ENCODE measurements around the gene IRF6. TPM values are rescaled to one million over a fixed set of nuclear protein-coding genes. Genes with fewer than 3 reads are reported as not detected.

IRF6 gene
- total and polyA plus RNA-seq, 2 of the 8 experiments (the other 6 are each of a cell fraction or from before 2014, with no cell fraction given) = 9.6 to 13.4 TPM

GRCh38 chr1:209844695-209845407, 38.9 kb upstream of the IRF6 start:
- H2BK5ac ChIP-seq (ENCODE audit: low read depth, low read length) = no peak overlapping the region
- TF ChIP-seq CHD2 (IDR thresholded peaks at IDR 0.05; ENCODE audit: low read length) = no peak
- TF ChIP-seq MAX (IDR thresholded peaks at IDR 0.05) = no peak
- TF ChIP-seq TEAD4 (IDR thresholded peaks at IDR 0.05; ENCODE audit: low read depth, low read length) = no peak
- TF ChIP-seq SP4 (IDR thresholded peaks at IDR 0.05; ENCODE audit: low read length) = no peak
- TF ChIP-seq BRCA1 (IDR thresholded peaks at IDR 0.05; ENCODE audit: low read depth, low read length) = no peak
- no peak overlapping the region for H3K56ac ChIP-seq (replicated peaks; ENCODE audit: insufficient read length, low read depth, low read length)
- H3K4me3 ChIP-seq (ENCODE audit: extremely low read depth in 1 of 4, insufficient read depth in 2 of 4, low read depth in 3 of 4, low read length in 4 of 4) = no peak overlapping the region
- no peak overlapping the region for H3K9ac ChIP-seq (replicated peaks in 1 of 4; ENCODE audit: extremely low read depth in 1 of 4, low read depth in 3 of 4, low read length in 3 of 4)
- H3K79me1 ChIP-seq (ENCODE audit: low read depth, low read length) = no peaks in the 10 kb centered on the region
- H3K18ac ChIP-seq (ENCODE audit: extremely low read depth, low read length) = no peak overlapping the region
- no peak overlapping the region for H2BK12ac ChIP-seq (ENCODE audit: low read depth, low read length)
- no peak overlapping the region for H2BK120ac ChIP-seq (replicated peaks; ENCODE audit: low read depth, low read length)
- H3K4ac ChIP-seq (replicated peaks; ENCODE audit: insufficient read length, low read depth, low read length) = no peak overlapping the region
- H3K4me2 ChIP-seq (ENCODE audit: insufficient read depth in 1 of 2, low read depth in 2 of 2, low read length in 2 of 2) = no peak overlapping the region
- H4K91ac ChIP-seq (replicated peaks; ENCODE audit: insufficient read length, low read length) = no peak overlapping the region
- no peaks in the 10 kb centered on the region for H3K9me3 ChIP-seq (ENCODE audit: insufficient read depth in 2 of 2, low read depth in 1 of 2, low read length in 1 of 2)
- H3K14ac ChIP-seq (ENCODE audit: insufficient read length) = no peak overlapping the region
- H2AFZ ChIP-seq (ENCODE audit: low read length) = no peak overlapping the region
- FAIRE-seq (no peak), DNase-seq (ENCODE audit: low read depth in 1 of 2, low spot score in 2 of 2) (no peak)
- no peak overlapping the region for H3K23ac ChIP-seq (ENCODE audit: insufficient read length)
- no peaks in the 10 kb centered on the region for H3K23me2 ChIP-seq (ENCODE audit: low read depth, low read length)
- no peak overlapping the region for H2BK15ac ChIP-seq (ENCODE audit: low read length)
- H3K36me3 ChIP-seq (ENCODE audit: control insufficient read depth in 2 of 4, insufficient read depth in 4 of 4, low read length in 3 of 4) = peaks cover 12 to 56% (median 39%) of the 10 kb centered on the region in 4 experiments
- CTCF ChIA-PET (ENCODE audit: partially characterized antibody) = interaction anchor here (0.7 to 4.6 kb wide), 7 partner anchors 9 to 268 kb away, joined by 3 to 25 read pairs (median 4); no protein-coding TSS in a partner anchor
- no peaks in the 10 kb centered on the region for H4K20me1 ChIP-seq (replicated peaks in 1 of 2; ENCODE audit: control insufficient read depth in 1 of 2, insufficient read depth in 2 of 2, low read length in 2 of 2)
- no peak overlapping the region for H4K5ac ChIP-seq (ENCODE audit: insufficient read length, low read depth, low read length)
- H3K79me2 ChIP-seq (ENCODE audit: control insufficient read depth in 1 of 2, insufficient read depth in 2 of 2, low read length in 2 of 2) = no peaks in the 10 kb centered on the region
- POLR2A ChIA-PET (ENCODE audit: partially characterized antibody) = no interaction called here
- H3K4me1 ChIP-seq (replicated peaks in 1 of 4; ENCODE audit: control insufficient read depth in 3 of 4, insufficient read depth in 4 of 4, low read length in 3 of 4) = no peaks in the 10 kb centered on the region
- H3K27ac ChIP-seq (ENCODE audit: low read depth, low read length) = no peak overlapping the region
- no peak overlapping the region for H2BK20ac ChIP-seq (ENCODE audit: low read length)
- H2AK5ac ChIP-seq (ENCODE audit: low read depth, low read length) = no peak overlapping the region
- no peaks in the 10 kb centered on the region for H3K27me3 ChIP-seq (replicated peaks in 1 of 4; ENCODE audit: control insufficient read depth in 3 of 4, extremely low read depth in 1 of 4, insufficient read depth in 3 of 4, low read length in 3 of 4)
- H4K8ac ChIP-seq (ENCODE audit: extremely low read depth, insufficient read depth, low read length) = no peak overlapping the region
- 83% methylated on average over 6 of the region's 6 CpGs; no CpG with 5 or more reads in 1 of the 2 experiments for WGBS, 2 experiments (ENCODE audit: extremely low coverage in 1 of 2, insufficient coverage in 1 of 2, insufficient read length in 1 of 2, insufficient replicate concordance in 2 of 2, low coverage in 1 of 2, low lambda C conversion rate in 2 of 2, missing lambda C conversion rate in 1 of 2)

Measured in H1 (cell line).